Measurements from ENCODE around the gene RRP1B.

DNA sequence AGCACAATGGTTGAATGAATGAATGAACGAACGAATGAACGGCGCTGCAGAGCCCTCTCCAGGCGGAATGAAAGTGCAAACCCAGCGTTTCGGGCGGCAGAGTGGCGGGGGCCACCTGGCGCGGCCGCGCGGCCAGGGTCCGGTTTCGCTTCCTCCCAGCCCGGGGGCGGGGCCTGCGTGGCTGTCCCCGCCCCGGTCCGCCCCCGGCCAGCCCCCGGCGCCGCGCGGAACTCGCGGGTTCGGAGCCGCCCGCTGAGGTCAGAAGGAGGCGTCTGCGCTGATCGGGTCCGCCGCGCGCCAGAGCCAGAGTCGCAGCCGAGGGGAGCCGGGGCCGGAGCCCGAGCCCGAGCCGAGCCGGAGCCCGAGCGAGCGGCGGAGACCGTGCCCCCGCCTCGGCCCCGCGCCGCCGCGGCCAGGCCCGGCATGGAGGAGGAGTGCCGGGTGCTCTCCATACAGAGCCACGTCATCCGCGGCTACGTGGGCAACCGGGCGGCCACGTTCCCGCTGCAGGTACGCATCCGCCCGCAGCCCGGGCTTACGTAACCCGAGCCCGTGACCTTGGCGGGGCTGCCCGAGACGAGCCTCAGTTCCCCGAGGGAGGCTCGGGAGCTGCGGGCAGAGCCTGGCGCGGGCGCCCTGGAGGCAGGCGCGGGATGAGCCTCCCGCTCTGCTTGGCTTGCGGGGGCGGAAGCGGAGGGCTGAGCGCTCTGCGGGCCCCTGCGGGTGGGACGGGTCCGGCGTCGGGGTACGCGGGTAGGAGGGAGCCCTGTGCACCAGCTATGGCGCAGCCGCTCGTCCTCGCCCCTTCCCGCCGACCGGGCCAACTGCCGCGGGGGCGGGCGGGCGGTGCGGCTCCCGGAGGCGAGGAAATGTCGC is 59.8 kb downstream of the RRP1B start, which contains the start of gene PDXK:
- TF ChIP-seq, protein P1, sequence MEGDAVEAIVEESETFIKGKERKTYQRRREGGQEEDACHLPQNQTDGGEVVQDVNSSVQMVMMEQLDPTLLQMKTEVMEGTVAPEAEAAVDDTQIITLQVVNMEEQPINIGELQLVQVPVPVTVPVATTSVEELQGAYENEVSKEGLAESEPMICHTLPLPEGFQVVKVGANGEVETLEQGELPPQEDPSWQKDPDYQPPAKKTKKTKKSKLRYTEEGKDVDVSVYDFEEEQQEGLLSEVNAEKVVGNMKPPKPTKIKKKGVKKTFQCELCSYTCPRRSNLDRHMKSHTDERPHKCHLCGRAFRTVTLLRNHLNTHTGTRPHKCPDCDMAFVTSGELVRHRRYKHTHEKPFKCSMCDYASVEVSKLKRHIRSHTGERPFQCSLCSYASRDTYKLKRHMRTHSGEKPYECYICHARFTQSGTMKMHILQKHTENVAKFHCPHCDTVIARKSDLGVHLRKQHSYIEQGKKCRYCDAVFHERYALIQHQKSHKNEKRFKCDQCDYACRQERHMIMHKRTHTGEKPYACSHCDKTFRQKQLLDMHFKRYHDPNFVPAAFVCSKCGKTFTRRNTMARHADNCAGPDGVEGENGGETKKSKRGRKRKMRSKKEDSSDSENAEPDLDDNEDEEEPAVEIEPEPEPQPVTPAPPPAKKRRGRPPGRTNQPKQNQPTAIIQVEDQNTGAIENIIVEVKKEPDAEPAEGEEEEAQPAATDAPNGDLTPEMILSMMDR (IDR thresholded peaks at IDR 0.05) = no peak
- peak in 1 of 4 donors; percentile 11 for TF ChIP-seq POLR2A (IDR thresholded peaks at IDR 0.05)

Data from stomach (tissue), 4 donors.